Renal cortex interstitium (tissue), 11 donors: Measurements from ENCODE around the gene KREMEN2. TPM values are rescaled to one million over a fixed set of nuclear protein-coding genes. Genes with fewer than 3 reads are reported as not detected.

Experiments used
- DNase-seq, 11 donors: peaks; one replicate each; pipeline ENCODE4 v3.0.0-alpha.2; 2013; ENCODE audit warnings: low read depth in 9 of 11, low spot score in 4 of 11; ENCODE audit errors: extremely low read depth in 1 of 11
- polyA plus RNA-seq, 3 donors: library from polyadenylated mRNA; unstranded; fragments of 120-200 nt; gene quantifications; one replicate each; pipeline ENCODE4 v1.2.1, GENCODE V29; 2013; ENCODE audit not compliant: insufficient read length in 3 of 3

The KREMEN2 gene
- polyA plus RNA-seq, 3 donors, result 1.3 to 2.6 (median 2.0) TPM

- no peak for DNase-seq
These were observed 9.7 kb downstream of the KREMEN2 start for GRCh38 chr16:2973605-2974318.

GRCh38 chr16:2974319-2975056 is 10.4 kb downstream of the KREMEN2 start:
- DNase-seq, result no peak

DNA sequence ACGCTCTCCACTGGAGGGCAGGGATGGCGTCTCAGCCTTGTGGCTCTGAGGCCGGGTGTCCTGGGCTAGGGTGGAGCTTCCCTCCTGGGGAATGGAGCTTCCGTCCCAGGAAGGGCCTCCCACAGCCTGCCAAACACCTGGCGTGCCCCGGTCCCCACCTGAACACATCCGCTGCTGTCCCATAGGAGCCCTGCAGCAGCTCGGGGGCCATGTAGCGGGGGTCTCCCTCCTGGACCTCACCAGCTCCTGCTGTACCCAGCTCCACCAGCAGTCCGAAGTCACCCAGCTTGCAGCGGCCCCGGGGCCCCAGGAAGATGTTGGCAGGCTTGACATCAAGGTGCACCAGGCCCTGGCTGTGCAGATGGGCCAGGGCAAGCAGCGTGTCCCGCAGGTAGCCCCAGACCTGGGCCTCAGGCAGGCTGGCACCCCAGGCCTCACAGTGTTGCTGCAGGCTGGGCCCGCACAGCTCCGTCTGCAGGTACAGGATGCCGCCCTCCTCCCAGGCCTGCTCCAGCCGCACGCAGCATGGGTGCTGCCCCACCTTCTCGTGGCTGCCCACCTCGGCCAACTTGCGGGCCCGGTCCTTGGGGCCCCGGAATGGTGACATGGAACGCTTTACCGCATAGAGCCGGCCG is 11.2 kb downstream of the KREMEN2 start:
- no peak for DNase-seq

DNA sequence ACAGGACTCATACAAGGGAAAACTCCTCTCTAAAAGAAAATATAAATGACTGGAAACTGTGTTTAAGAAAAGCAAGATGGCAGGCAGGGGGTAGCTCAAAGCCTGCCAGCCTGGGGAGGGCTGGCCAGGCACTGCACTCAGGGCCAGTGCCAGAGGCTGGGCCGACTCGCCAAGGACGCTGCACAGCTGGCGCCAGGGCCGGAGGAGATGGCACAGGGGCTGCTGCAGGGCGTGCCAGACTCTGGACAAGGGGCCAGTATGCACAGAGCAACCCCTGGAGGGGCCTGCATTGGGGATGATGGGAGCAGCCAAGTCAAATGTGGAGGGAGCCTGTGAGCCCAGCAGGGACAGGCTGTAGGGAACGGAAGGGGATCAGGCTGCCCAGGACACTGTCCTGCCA is 12.1 kb downstream of the KREMEN2 start:
- DNase-seq, result no peak

DNA sequence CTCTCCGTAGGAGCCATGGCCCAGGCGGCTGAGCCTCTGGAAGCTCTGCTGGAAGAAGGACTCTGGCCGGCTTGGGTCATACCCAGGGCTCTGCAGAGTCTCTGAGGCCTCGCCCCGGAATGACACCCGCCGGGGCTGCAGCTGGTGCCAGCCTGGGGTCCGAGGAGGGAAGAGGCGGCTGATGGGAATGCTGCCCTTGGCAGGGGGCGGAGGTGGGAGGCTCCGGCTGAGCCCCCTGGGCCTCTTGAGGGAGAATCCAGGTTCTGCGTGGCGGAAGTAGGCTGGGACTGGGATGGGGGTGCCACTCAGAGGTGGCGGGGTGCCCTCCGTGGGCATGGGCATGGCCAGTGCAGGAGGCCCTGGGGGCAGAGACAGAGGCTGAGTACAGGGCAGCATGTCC is 12.6 kb downstream of the KREMEN2 start:
- DNase-seq, result no peak

DNA sequence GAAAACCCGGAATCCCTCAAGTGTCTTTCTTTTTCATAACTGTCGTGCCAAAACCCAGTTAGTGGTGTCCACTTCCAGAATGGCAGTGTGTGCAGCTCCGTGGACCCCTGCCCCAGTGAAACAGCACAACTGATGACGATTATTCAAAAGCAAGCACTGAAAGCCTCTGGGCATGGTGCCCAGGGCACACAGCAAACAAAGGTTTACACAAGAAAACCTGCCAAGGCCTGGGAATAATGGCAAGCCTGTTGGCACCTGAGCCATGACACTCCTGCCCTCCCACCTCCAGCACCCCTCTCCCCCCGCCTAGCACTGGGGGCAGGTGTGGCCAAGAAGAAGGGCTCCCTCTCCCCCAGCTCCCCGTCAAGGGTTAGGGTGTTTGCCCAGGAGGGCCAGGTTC is 13.4 kb downstream of the KREMEN2 start:
- DNase-seq, result no peak

GRCh38 chr16:2979669-2980226 is 15.7 kb downstream of the KREMEN2 start:
- no peak for DNase-seq

DNA sequence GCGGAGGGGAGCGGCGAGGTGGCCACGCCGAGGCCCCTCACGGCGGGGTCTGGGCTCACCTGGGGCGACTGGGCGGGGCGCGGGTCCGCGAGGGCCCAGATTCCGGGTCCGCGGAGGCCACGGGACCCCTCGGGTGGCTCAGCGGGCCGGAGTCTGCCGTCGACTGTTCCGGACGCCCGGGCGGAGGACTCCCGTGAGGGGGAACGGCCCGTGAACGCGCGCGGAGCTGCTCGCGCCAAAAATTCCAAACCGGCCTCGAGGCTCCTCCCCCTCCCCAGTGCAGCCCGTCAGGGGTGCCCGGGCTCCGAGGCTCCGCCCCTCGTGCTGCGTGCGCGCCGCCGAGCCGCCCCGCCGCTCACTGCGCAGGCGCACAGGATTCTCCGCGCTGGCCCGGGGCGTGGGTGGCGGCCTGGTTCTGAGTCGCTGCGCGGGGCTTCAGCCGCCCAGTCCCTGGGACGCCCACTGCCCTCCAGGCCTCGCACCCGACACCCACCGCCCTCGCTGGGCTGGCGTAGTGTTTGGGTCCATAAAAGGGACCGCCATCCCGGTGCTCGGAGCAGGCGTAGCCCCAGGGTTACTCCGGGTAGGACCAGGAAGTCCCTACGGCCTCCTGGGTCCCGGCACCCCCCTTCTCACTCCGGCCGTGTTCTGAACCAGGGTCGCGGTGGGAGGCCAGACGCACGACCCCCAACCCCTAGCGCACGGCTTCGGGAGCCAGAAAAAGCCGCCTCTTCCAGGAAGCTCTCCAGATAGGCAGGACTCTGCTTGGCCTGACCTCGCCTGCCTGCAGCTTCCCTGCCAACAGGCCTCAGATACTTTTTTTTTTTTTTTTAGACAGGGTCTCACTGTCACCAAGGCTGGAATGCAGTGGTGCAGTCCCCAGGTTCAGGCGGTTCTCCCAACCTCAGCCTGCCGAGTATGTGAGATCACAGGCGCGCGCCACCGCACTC is 16.4 kb downstream of the KREMEN2 start, which contains the start of gene PKMYT1:
Gene PKMYT1 (minus strand): TSS at position 220 of the 950 bp plus-strand sequence. CDS start 789 bp downstream, outside the sequence.
- peak in 10 of 11 donors; percentile 71 to 91 (median 86) for DNase-seq

DNA sequence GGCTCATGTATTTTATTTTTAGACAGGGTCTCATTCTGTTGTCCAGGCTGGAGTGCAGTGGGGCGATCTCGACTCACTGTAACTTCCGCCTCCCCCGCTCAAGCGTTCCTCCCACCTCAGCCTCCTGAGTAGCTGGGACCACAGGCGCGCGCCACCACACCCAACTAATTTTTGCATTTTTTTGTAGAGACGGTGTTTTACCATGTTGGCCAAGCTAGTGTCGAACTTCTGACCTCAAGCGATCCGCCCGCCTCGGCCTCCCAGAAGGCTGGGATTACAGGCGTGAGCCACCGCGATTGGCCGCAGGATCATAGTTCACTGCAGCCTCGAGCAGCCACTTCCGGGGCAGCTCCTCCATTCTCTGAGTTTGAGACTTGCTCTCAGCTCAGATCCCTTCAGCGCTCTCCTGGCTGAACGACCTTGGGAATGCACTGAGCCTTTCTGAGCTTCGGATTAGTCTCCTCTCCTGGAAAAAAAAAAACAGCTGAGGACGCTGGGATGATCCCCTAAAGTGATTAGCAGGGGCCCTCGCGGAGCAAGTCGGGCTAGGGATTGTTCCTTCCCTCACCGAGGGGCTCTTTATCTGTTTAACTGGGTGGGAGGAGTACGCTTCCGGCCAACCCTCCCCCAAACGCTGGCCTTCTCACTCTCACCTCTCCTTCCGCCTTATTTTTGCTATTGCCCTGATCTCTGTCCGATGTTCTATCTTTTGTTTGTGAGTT is 17.3 kb downstream of the KREMEN2 start:
- DNase-seq, result no peak

DNA sequence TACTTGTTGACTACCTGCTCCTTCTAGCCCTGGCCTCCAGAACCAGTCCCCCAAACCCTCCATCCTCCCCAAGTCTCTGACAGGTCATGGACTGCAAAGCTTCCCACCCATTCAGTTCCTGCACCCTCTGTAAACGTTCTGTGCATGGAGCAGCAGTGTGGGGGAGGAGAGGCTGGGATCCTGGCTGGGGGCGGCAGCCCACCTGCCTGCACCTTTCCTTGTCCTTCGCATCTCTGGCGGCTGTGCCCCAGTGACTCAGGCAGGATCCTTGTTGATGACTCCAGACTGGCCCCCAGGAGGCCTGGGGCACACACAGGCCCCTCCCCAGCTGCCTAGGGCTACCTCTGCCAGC is 17.8 kb downstream of the KREMEN2 start:
- DNase-seq, result no peak

GRCh38 chr16:2982402-2982801 is 18.3 kb downstream of the KREMEN2 start:
- DNase-seq, result no peak

DNA sequence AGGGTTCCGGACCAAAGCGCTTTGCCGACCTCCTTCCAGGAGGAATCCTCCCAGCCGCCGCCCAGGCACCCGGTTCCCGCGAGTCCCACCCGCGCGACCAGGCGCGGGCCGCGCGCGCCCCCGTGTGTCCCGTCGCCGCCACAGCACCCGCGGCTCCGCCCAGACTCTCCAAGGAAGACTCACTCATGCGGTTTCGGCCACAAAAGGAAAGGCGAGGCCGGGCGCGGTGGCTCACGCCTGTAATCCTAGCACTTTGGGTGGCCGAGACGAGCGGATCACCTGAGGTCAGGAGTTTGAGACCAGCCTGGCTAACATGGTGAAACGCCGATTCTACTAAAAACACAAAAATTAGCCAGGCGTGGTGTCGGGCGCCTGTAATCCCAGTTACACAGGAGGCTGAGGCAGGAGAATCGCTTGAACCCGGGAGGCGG is 19.6 kb downstream of the KREMEN2 start:
- peak in 4 of 11 donors; percentile 62 to 75 (median 71) for DNase-seq

DNA sequence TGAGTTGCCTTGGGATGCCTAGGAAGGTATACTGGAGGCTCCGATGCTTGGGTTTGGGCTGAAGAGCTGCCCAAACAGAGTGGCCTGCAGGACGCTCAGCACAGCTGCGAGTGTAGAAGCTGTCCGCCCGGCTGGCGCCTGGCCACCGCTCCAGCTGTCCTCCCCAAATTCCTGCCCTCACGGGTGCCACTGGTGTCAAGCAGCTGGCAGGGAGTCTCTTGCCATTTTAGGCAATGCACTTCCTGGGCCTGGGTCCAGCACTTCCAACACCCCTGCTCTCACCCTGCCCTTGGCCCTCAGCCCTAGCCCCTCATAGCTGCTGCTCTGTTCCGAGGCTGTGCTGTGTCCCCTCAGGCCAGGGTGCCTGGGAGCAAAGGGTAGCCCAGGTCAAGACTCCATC is 21.4 kb downstream of the KREMEN2 start:
- no peak for DNase-seq

DNA sequence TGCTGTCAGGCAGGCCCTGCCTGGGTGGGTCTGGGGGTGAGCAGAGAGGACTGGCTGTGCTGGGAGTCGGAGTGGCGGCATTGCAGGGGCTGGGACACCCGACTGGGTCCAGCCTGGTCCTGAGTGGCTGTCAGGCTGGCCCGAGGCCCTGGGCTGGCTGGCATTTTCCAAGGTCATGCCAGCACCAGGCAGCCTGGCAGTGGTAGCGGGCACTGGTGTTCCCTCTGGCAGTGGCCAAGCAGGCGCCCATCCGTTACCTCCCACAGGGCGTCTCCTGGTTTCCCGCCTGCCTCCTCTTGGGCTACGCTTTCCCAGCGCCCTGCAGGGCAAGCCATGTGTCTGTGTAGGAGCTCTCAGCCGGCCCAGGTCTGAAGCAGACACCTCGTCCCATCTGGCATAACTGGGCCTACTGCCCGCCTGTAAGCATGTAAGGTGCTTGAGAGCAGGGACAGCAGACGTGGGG is 21.8 kb downstream of the KREMEN2 start:
- no peak for DNase-seq

- no peak for DNase-seq
These were observed 22.6 kb downstream of the KREMEN2 start for GRCh38 chr16:2986623-2987188.

DNA sequence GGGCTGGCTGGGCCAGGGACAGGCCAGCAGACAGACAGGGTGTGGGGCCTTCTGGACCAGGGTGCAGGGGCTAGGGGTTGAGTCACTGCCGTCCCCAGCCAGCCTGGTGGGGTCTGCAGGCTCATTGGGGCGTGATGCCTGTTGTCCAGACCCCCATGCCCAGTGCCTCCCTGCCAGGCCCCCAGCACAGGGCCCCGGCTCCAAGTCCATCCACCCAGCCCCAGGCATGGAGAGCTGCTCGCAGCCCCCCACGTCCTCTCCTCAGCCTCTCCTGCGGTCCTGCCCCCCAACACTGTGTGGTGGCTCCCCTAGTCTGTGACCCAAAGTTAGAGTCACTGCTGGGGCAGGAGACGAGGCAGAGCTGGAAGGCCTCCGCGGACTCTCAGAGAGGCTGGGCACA is 23.2 kb downstream of the KREMEN2 start:
- DNase-seq, result no peak

- DNase-seq, result no peak
These were observed 23.8 kb downstream of the KREMEN2 start for GRCh38 chr16:2987833-2988232.
